Gastrocnemius medialis (tissue), 4 donors: ENCODE data around the gene EFCAB3.
"Not testable (repeated sequence)": the region's sequence is repeated elsewhere in the genome, so short reads cannot be mapped to it uniquely, and the experiment has no call there.

Experiments
- POLR2A ChIP-seq, 2 donors: fragments of 450-650 bp; IDR thresholded peaks; one replicate each; pipeline ENCODE4 v1.6.1; 2017; ENCODE audit warnings: antibody characterized with exemption in 2 of 2, mild to moderate bottlenecking in 2 of 2, moderate library complexity in 2 of 2
- TF ChIP-seq, protein P1 (sequence below), 5 experiments: fragments of 450-650 bp in 3 of 5; fragments of 200-600 bp in 2 of 5; sonication (generic) in 2 of 5; IDR thresholded peaks in 4 of 5; conservative IDR thresholded peaks in 1 of 5; 1 replicate in 4 of 5; 2 replicates in 1 of 5; pipeline ENCODE4 v1.5.1; 2016 to 2019; ENCODE audit warnings: antibody characterized with exemption in 5 of 5, mild to moderate bottlenecking in 3 of 5, moderate library complexity in 3 of 5

DNA sequence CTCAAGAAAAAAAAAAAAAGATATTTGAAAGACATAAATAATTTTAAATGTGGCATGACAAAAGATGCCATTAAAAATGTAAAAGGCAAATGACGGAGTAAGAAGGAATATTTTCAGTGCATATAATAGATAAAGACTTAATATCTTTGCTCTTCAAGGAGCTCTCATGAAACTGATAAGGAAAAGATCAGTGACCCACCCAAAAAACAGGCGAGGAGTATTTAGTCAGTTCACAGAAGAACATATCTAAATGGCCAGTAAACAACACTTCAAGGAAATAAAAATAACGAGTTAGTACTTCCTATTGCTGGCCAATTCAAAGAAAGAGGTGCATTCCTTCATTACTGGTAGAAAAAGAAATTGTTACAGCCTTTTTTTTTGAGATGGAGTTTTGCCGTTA is 65.4 kb downstream of the EFCAB3 start:
- not testable (repeated sequence) for TF ChIP-seq POLR2A (IDR thresholded peaks at IDR 0.05)
- TF ChIP-seq, protein P1, sequence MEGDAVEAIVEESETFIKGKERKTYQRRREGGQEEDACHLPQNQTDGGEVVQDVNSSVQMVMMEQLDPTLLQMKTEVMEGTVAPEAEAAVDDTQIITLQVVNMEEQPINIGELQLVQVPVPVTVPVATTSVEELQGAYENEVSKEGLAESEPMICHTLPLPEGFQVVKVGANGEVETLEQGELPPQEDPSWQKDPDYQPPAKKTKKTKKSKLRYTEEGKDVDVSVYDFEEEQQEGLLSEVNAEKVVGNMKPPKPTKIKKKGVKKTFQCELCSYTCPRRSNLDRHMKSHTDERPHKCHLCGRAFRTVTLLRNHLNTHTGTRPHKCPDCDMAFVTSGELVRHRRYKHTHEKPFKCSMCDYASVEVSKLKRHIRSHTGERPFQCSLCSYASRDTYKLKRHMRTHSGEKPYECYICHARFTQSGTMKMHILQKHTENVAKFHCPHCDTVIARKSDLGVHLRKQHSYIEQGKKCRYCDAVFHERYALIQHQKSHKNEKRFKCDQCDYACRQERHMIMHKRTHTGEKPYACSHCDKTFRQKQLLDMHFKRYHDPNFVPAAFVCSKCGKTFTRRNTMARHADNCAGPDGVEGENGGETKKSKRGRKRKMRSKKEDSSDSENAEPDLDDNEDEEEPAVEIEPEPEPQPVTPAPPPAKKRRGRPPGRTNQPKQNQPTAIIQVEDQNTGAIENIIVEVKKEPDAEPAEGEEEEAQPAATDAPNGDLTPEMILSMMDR (IDR thresholded peaks at IDR 0.05 in 4 of 5, conservative IDR thresholded peaks at IDR 0.05 in 1 of 5): not testable (repeated sequence)
